RWPE1 (cell line): Measurements from ENCODE around the gene G6PC3.
"Not testable (repeated sequence)": the region's sequence is repeated elsewhere in the genome, so short reads cannot be mapped to it uniquely, and the experiment has no call there.

Experiments used
- CTCF ChIA-PET: fragments of 350-600 bp; sonication (Branson Sonifier 250); formaldehyde crosslinking; extraction: SDS; loops from one replicate; lab custom pipeline; 2021; lab: Yijun Ruan, JAX
- POLR2A ChIA-PET: fragments of 400-600 bp; formaldehyde crosslinking; extraction: SDS; loops from one replicate; lab custom pipeline; 2020; ENCODE audit warnings: antibody characterized with exemption; ENCODE audit not compliant: low non-redundant PET; lab: Yijun Ruan, JAX
- DNase-seq: peaks from one replicate; pipeline ENCODE4 v3.0.0; 2012; ENCODE audit warnings: low spot score
- H3K27ac ChIP-seq: fragments of 450-650 bp; 2 replicates; pipeline ENCODE4 v1.5.1; 2017
- CTCF ChIP-seq: fragments of 450-650 bp; conservative IDR thresholded peaks from 2 replicates; pipeline ENCODE4 v1.5.1; 2017; ENCODE audit warnings: low read depth, mild to moderate bottlenecking

The G6PC3 gene

GRCh38 chr17:44070455-44071197 lies at the start of gene G6PC3:
Gene G6PC3, plus strand, starts transcription at chr17:44070735. Its CDS starts 231 bp downstream, at chr17:44070966.
- DNase-seq, result peak; percentile 95
- TF ChIP-seq CTCF, result no peak
- POLR2A ChIA-PET, result interaction anchor here (0.6 to 1.0 kb wide), 4 partner anchors 11 to 426 kb away, joined by 3 to 7 read pairs (median 4); no protein-coding TSS in a partner anchor
- CTCF ChIA-PET, result interaction anchor here (0.5 to 1.0 kb wide), 5 partner anchors 33 to 946 kb away, joined by 3 to 8 read pairs (median 5); partner anchors contain the start of gene BRCA1
- peak within 1 kb of the TSS; percentile 96 for H3K27ac ChIP-seq

- H3K27ac ChIP-seq, POLR2A ChIA-PET, DNase-seq, CTCF ChIA-PET: not testable (repeated sequence)
Measured at GRCh38 chr17:44021227-44021626, 49.3 kb upstream of the G6PC3 start.

- TF ChIP-seq CTCF, result no peak
- CTCF ChIA-PET, result interaction anchor here (0.5 to 0.6 kb wide), 2 partner anchors 130 to 143 kb away, joined by 3 read pairs; no protein-coding TSS in a partner anchor
- POLR2A ChIA-PET, result no interaction called here
- DNase-seq, result no peak
- H3K27ac ChIP-seq, result no peak overlapping the region
Measured at GRCh38 chr17:44022246-44022645, 48.3 kb upstream of the G6PC3 start.

- POLR2A ChIA-PET, result interaction anchor here (0.7 kb wide), 1 partner anchor 184 kb away, joined by 3 read pairs; no protein-coding TSS in a partner anchor
- CTCF ChIA-PET, result interaction anchor here (1.1 kb wide), 1 partner anchor 18 kb away, joined by 5 read pairs; no protein-coding TSS in a partner anchor
- peak overlapping the region; percentile 23; the same call in 1 of the 2 replicates for H3K27ac ChIP-seq
- no peak for DNase-seq
- TF ChIP-seq CTCF, result no peak
Measured at GRCh38 chr17:44023545-44024270, 46.8 kb upstream of the G6PC3 start.

GRCh38 chr17:44024271-44024663 lies 46.3 kb upstream of the G6PC3 start:
- DNase-seq, result no peak
- H3K27ac ChIP-seq, result no peak overlapping the region; the same call in 1 of the 2 replicates
- ChIA-PET POLR2A (no interaction called here), CTCF (interaction anchor here (1.1 kb wide), 1 partner anchor 18 kb away, joined by 5 read pairs; no protein-coding TSS in a partner anchor)
- TF ChIP-seq CTCF, result no peak

GRCh38 chr17:44024853-44025252 lies 45.7 kb upstream of the G6PC3 start:
- POLR2A ChIA-PET, result no interaction called here
- DNase-seq, result no peak
- 0 out of 2 replicates have a peak overlapping the region, but pooled peaks have one; percentile 5 for H3K27ac ChIP-seq
- no peak for TF ChIP-seq CTCF
- CTCF ChIA-PET, result interaction anchor here (0.6 to 1.1 kb wide), 2 partner anchors 17 to 386 kb away, joined by 3 to 5 read pairs; no protein-coding TSS in a partner anchor
